GM10266 (cell line): Measurements from ENCODE around the gene ZBTB12.

ENCODE experiments used
- DNase-seq: peaks from one replicate; pipeline ENCODE4 v3.0.0; 2012; ENCODE audit errors: extremely low spot score
- CTCF ChIP-seq: IDR thresholded peaks from 2 replicates; pipeline ENCODE4 v1.5.1; 2012; ENCODE audit warnings: mild to moderate bottlenecking, low read depth; ENCODE audit not compliant: control insufficient read depth, insufficient read depth; ENCODE audit errors: missing control alignments

Gene ZBTB12

GRCh38 chr6:31884528-31885035, 17.3 kb downstream of the ZBTB12 start:
- no peak for DNase-seq
- no peak for TF ChIP-seq CTCF

- DNase-seq, result no peak
- no peak for TF ChIP-seq CTCF
These were observed 18.2 kb downstream of the ZBTB12 start for GRCh38 chr6:31883676-31884075.

- no peak for DNase-seq
- TF ChIP-seq CTCF, result no peak
These were observed 19.5 kb downstream of the ZBTB12 start for GRCh38 chr6:31882344-31882743.

GRCh38 chr6:31881136-31881859, 20.6 kb downstream of the ZBTB12 start:
- TF ChIP-seq CTCF, result no peak
- DNase-seq, result no peak

- no peak for TF ChIP-seq CTCF
- no peak for DNase-seq
These were observed 21.3 kb downstream of the ZBTB12 start for GRCh38 chr6:31880616-31881015.

- DNase-seq, result no peak
- no peak for TF ChIP-seq CTCF
These were observed 22.0 kb downstream of the ZBTB12 start for GRCh38 chr6:31879901-31880300.

GRCh38 chr6:31879143-31879542, 22.7 kb downstream of the ZBTB12 start:
- no peak for TF ChIP-seq CTCF
- DNase-seq, result no peak
